Measurements from ENCODE around the gene CHD5.
"Not testable (repeated sequence)": the region's sequence is repeated elsewhere in the genome, so short reads cannot be mapped to it uniquely, and the experiment has no call there.

CHD5 gene

GRCh38 chr1:6084781-6085495, 95.2 kb downstream of the CHD5 start:
- no peak for DNase-seq (ENCODE audit: low read depth)

GRCh38 chr1:6083801-6084446, 96.2 kb downstream of the CHD5 start:
- DNase-seq (ENCODE audit: low read depth): no peak

GRCh38 chr1:6083385-6083784, 96.7 kb downstream of the CHD5 start:
- no peak for DNase-seq (ENCODE audit: low read depth)

- no peak for DNase-seq (ENCODE audit: low read depth)
Observed at GRCh38 chr1:6082430-6082971, 97.6 kb downstream of the CHD5 start.

GRCh38 chr1:6081901-6082300, 98.2 kb downstream of the CHD5 start:
- no peak for DNase-seq (ENCODE audit: low read depth)

- DNase-seq (ENCODE audit: low read depth): no peak
Observed at GRCh38 chr1:6080469-6080868, 99.7 kb downstream of the CHD5 start.

GRCh38 chr1:6077919-6078318, 102.2 kb downstream of the CHD5 start:
- no peak for DNase-seq (ENCODE audit: low read depth)

- DNase-seq (ENCODE audit: low read depth): no peak
Observed at GRCh38 chr1:6077506-6077905, 102.6 kb downstream of the CHD5 start.

GRCh38 chr1:6077061-6077460, 103.1 kb downstream of the CHD5 start:
- DNase-seq (ENCODE audit: low read depth): not testable (repeated sequence)

- no peak for DNase-seq (ENCODE audit: low read depth)
Observed at GRCh38 chr1:6075748-6076147, 104.4 kb downstream of the CHD5 start.

GRCh38 chr1:6074192-6074901, 105.8 kb downstream of the CHD5 start:
- DNase-seq (ENCODE audit: low read depth): no peak

GRCh38 chr1:6073480-6074053, 106.6 kb downstream of the CHD5 start:
- no peak for DNase-seq (ENCODE audit: low read depth)

- DNase-seq (ENCODE audit: low read depth): no peak
Observed at GRCh38 chr1:6072774-6073479, 107.2 kb downstream of the CHD5 start.

GRCh38 chr1:6071219-6071618, 108.9 kb downstream of the CHD5 start:
- no peak for DNase-seq (ENCODE audit: low read depth)

- DNase-seq (ENCODE audit: low read depth): no peak
Observed at GRCh38 chr1:6070450-6070974, 109.6 kb downstream of the CHD5 start.

GRCh38 chr1:6069573-6069972, 110.5 kb downstream of the CHD5 start:
- no peak for DNase-seq (ENCODE audit: low read depth)

- DNase-seq (ENCODE audit: low read depth): no peak
Observed at GRCh38 chr1:6068932-6069331, 111.2 kb downstream of the CHD5 start.

GRCh38 chr1:6068073-6068472, 112.0 kb downstream of the CHD5 start:
- no peak for DNase-seq (ENCODE audit: low read depth)

- DNase-seq (ENCODE audit: low read depth): no peak
Observed at GRCh38 chr1:6066680-6067079, 113.4 kb downstream of the CHD5 start.

GRCh38 chr1:6065093-6065858, 114.8 kb downstream of the CHD5 start:
- no peak for DNase-seq (ENCODE audit: low read depth)

GRCh38 chr1:6063532-6064053, 116.5 kb downstream of the CHD5 start:
- not testable (repeated sequence) for DNase-seq (ENCODE audit: low read depth)

All from activated gamma-delta T cell treated with anti-CD3 and anti-CD28 coated beads, Interleukin-2, amount 50 U/mL, for 16 hours (primary cell).